WTC11 (cell line): ENCODE measurements around the gene HPS3. TPM values are rescaled to one million over a fixed set of nuclear protein-coding genes. Genes with fewer than 3 reads are reported as not detected.

Experiments used
- ATAC-seq: fragments of 200-7000 bp; cut with Tn5 transposase; 2 replicates; pipeline ENCODE4 v1.10.0; 2021; ENCODE audit warnings: mild to moderate bottlenecking, moderate library complexity
- CTCF ChIA-PET: fragments of 300-600 bp; sonication (Branson Sonifier 250); formaldehyde crosslinking; loops from one replicate; lab custom pipeline; 2021; ENCODE audit warnings: antibody characterized with exemption; lab: Charles Lee
- POLR2A ChIA-PET: fragments of 350-600 bp; sonication (Branson Sonifier 250); formaldehyde crosslinking; loops from one replicate; lab custom pipeline; 2021; ENCODE audit warnings: antibody characterized with exemption; lab: Charles Lee
- DNase-seq: peaks from one replicate; pipeline ENCODE4 v3.0.0; 2021; ENCODE audit warnings: low spot score
- H3K27ac Mint-ChIP-seq: 2 replicates; pipeline ENCODE4 v1.8.0; 2021; ENCODE audit warnings: mixed read lengths
- H3K27me3 Mint-ChIP-seq: 2 replicates; pipeline ENCODE4 v1.8.0; 2021; ENCODE audit warnings: low read depth, mild to moderate bottlenecking, moderate library complexity, mixed read lengths
- H3K36me3 Mint-ChIP-seq: 2 replicates; pipeline ENCODE4 v1.8.0; 2021; ENCODE audit warnings: mixed read lengths
- H3K4me1 Mint-ChIP-seq: 2 replicates; pipeline ENCODE4 v1.8.0; 2022; ENCODE audit warnings: mixed read lengths
- H3K4me3 Mint-ChIP-seq: 2 replicates; pipeline ENCODE4 v1.8.0; 2021; ENCODE audit warnings: mild to moderate bottlenecking, moderate library complexity, mixed read lengths
- H3K9me3 Mint-ChIP-seq: 2 replicates; pipeline ENCODE4 v1.8.0; 2021; ENCODE audit warnings: mixed read lengths
- ATF3 ChIP-seq: sonication (generic); formaldehyde crosslinking; conservative IDR thresholded peaks from 2 replicates; pipeline ENCODE4 v1.8.1; 2022; ENCODE audit warnings: mild to moderate bottlenecking, missing genetic modification reagents
- FOXJ3 ChIP-seq: sonication (generic); formaldehyde crosslinking; IDR thresholded peaks from 2 replicates; pipeline ENCODE4 v1.9.0; 2021; ENCODE audit warnings: missing genetic modification reagents, mild to moderate bottlenecking, borderline replicate concordance
- FOXP4 ChIP-seq: sonication (generic); formaldehyde crosslinking; IDR thresholded peaks from 2 replicates; pipeline ENCODE4 v1.8.0; 2022; ENCODE audit warnings: mild to moderate bottlenecking, missing genetic modification reagents
- IRF2 ChIP-seq: sonication (generic); formaldehyde crosslinking; IDR thresholded peaks from 2 replicates; pipeline ENCODE4 v1.8.0; 2022; ENCODE audit warnings: low read depth, missing genetic modification reagents, borderline replicate concordance
- JAZF1 ChIP-seq: fragments of 250-450 bp; sonication (Bioruptor Pico); IDR thresholded peaks from 2 replicates; pipeline ENCODE4 v1.9.0; 2021; ENCODE audit warnings: moderate library complexity, mild to moderate bottlenecking, inconsistent platforms
- JUN ChIP-seq: sonication (generic); formaldehyde crosslinking; IDR thresholded peaks from 2 replicates; pipeline ENCODE4 v1.8.0; 2023; ENCODE audit warnings: mild to moderate bottlenecking, missing genetic modification reagents
- NR3C1 ChIP-seq: sonication (generic); formaldehyde crosslinking; conservative IDR thresholded peaks from 2 replicates; pipeline ENCODE4 v1.8.1; 2023; ENCODE audit warnings: low read depth, mild to moderate bottlenecking, missing genetic modification reagents
- OVOL2 ChIP-seq: fragments of 250-450 bp; sonication (Bioruptor Pico); IDR thresholded peaks from 2 replicates; pipeline ENCODE4 v1.9.0; 2021; ENCODE audit warnings: mild to moderate bottlenecking, borderline replicate concordance
- PRDM15 ChIP-seq: sonication (generic); formaldehyde crosslinking; IDR thresholded peaks from 2 replicates; pipeline ENCODE4 v1.8.0; 2022; ENCODE audit warnings: missing genetic modification reagents
- RORB ChIP-seq: fragments of 250-450 bp; sonication (Bioruptor Pico); IDR thresholded peaks from 2 replicates; pipeline ENCODE4 v1.9.0; 2021; ENCODE audit warnings: mild to moderate bottlenecking
- USF1 ChIP-seq: sonication (generic); formaldehyde crosslinking; IDR thresholded peaks from 2 replicates; pipeline ENCODE4 v1.8.0; 2022; ENCODE audit warnings: mild to moderate bottlenecking, missing genetic modification reagents
- USF2 ChIP-seq: sonication (generic); formaldehyde crosslinking; IDR thresholded peaks from 2 replicates; pipeline ENCODE4 v1.8.1; 2023; ENCODE audit warnings: mild to moderate bottlenecking, missing genetic modification reagents, moderate library complexity
- ZNF281 ChIP-seq: sonication (generic); formaldehyde crosslinking; IDR thresholded peaks from 2 replicates; pipeline ENCODE4 v1.8.0; 2023; ENCODE audit warnings: mild to moderate bottlenecking, missing genetic modification reagents
- ZNF416 ChIP-seq: fragments of 250-450 bp; sonication (Bioruptor Pico); IDR thresholded peaks from 2 replicates; pipeline ENCODE4 v1.9.0; 2021; ENCODE audit warnings: mild to moderate bottlenecking, inconsistent platforms
- total RNA-seq: library from RNA; stranded (reverse); gene quantifications from 3 replicates; pipeline ENCODE4 v1.2.3, GENCODE V29; 2021

HPS3 gene
- total RNA-seq, 1 experiment from 2014 or later, result 51.3 TPM

- no peak overlapping the region for H3K4me3 Mint-ChIP-seq
Observed at GRCh38 chr3:149180057-149180573, 50.7 kb downstream of the HPS3 start.

GRCh38 chr3:149181182-149181581 is 51.7 kb downstream of the HPS3 start:
- Mint-ChIP-seq H3K27ac (no peak overlapping the region), H3K27me3 (no peaks in the 10 kb centered on the region), H3K4me1 (peaks cover 17% of the 10 kb centered on the region), H3K4me3 (no peak overlapping the region), H3K36me3 (peaks cover 34% of the 10 kb centered on the region), H3K9me3 (peaks cover 10% of the 10 kb centered on the region)
- DNase-seq (no peak), ATAC-seq (no peak)
- TF ChIP-seq JUN (no peak), ATF3 (CRISPR knock-in tag) (no peak), ZNF416 (CRISPR knock-in tag) (no peak), FOXJ3 (CRISPR knock-in tag) (no peak), FOXP4 (CRISPR knock-in tag) (no peak)
- ChIA-PET POLR2A (no interaction called here), CTCF (no interaction called here)

More at GRCh38 chr3:149180057-149180573, 50.7 kb downstream of the HPS3 start:
- CTCF ChIA-PET, result interaction anchor here (1.2 kb wide), 1 partner anchor 164 kb away, joined by 3 read pairs; no protein-coding TSS in a partner anchor
- Mint-ChIP-seq H3K36me3 (peaks cover 34% of the 10 kb centered on the region), H3K27ac (no peak overlapping the region), H3K9me3 (peaks cover 5% of the 10 kb centered on the region), H3K27me3 (no peaks in the 10 kb centered on the region), H3K4me1 (peaks cover 7% of the 10 kb centered on the region)
- POLR2A ChIA-PET, result no interaction called here
- DNase-seq (no peak), ATAC-seq (no peak)
- TF ChIP-seq IRF2 (CRISPR knock-in tag) (no peak), USF1 (CRISPR knock-in tag) (no peak), NR3C1 (CRISPR knock-in tag) (no peak), OVOL2 (CRISPR knock-in tag) (no peak), RORB (no peak), USF2 (no peak), JAZF1 (CRISPR knock-in tag) (no peak), ZNF281 (CRISPR knock-in tag) (no peak), PRDM15 (no peak)
